ENCODE measurements around the gene DCP2.
A peak's percentile ranks its signal among the peaks of the same experiment; 100 is the strongest.

DCP2 gene

GRCh38 chr5:112976432-112977309 is at the start of gene DCP2:
Gene DCP2 (plus strand): TSS chr5:112976798. CDS start chr5:112976934, 136 bp downstream.
- H3K27me3 ChIP-seq (ENCODE audit: low read depth, low read length) = no peaks in the 10 kb centered on the region
- peak within 1 kb of the TSS; percentile 88 for H3K27ac ChIP-seq (ENCODE audit: low read length)
- H3K36me3 ChIP-seq (ENCODE audit: control insufficient read depth in 1 of 2, insufficient read depth in 2 of 2, low read length in 2 of 2) = no peaks in the 10 kb centered on the region
- H3K4me3 ChIP-seq (ENCODE audit: low read depth in 1 of 2, low read length in 2 of 2) = peak within 1 kb of the TSS; percentile 94
- H3K9me3 ChIP-seq (ENCODE audit: control insufficient read depth in 1 of 2, low read length in 2 of 2) = no peaks in the 10 kb centered on the region
- peaks cover 4 to 33% of the 10 kb centered on the region in 2 donors for H3K4me1 ChIP-seq (ENCODE audit: control insufficient read depth in 1 of 2, insufficient read depth in 2 of 2, low read length in 2 of 2)

GRCh38 chr5:112929336-112930081 is 47.1 kb upstream of the DCP2 start:
- H3K36me3 ChIP-seq (ENCODE audit: control insufficient read depth in 1 of 2, insufficient read depth in 2 of 2, low read length in 2 of 2) = no peaks in the 10 kb centered on the region
- no peak overlapping the region for H3K4me3 ChIP-seq (ENCODE audit: low read depth in 1 of 2, low read length in 2 of 2)
- no peaks in the 10 kb centered on the region for H3K27me3 ChIP-seq (ENCODE audit: low read depth, low read length)
- no peak overlapping the region for H3K27ac ChIP-seq (ENCODE audit: low read length)
- no peaks in the 10 kb centered on the region for H3K9me3 ChIP-seq (ENCODE audit: control insufficient read depth in 1 of 2, low read length in 2 of 2)
- no peaks in the 10 kb centered on the region for H3K4me1 ChIP-seq (ENCODE audit: control insufficient read depth in 1 of 2, insufficient read depth in 2 of 2, low read length in 2 of 2)

GRCh38 chr5:112930082-112930344 is 46.6 kb upstream of the DCP2 start:
- Histone ChIP-seq H3K27ac (ENCODE audit: low read length) (no peak overlapping the region), H3K4me3 (ENCODE audit: low read depth in 1 of 2, low read length in 2 of 2) (no peak overlapping the region), H3K4me1 (ENCODE audit: control insufficient read depth in 1 of 2, insufficient read depth in 2 of 2, low read length in 2 of 2) (no peaks in the 10 kb centered on the region), H3K36me3 (ENCODE audit: control insufficient read depth in 1 of 2, insufficient read depth in 2 of 2, low read length in 2 of 2) (no peaks in the 10 kb centered on the region), H3K9me3 (ENCODE audit: control insufficient read depth in 1 of 2, low read length in 2 of 2) (no peaks in the 10 kb centered on the region), H3K27me3 (ENCODE audit: low read depth, low read length) (no peaks in the 10 kb centered on the region)

- no peaks in the 10 kb centered on the region for H3K9me3 ChIP-seq (ENCODE audit: control insufficient read depth in 1 of 2, low read length in 2 of 2)
- H3K27ac ChIP-seq (ENCODE audit: low read length) = no peak overlapping the region
- no peaks in the 10 kb centered on the region for H3K36me3 ChIP-seq (ENCODE audit: control insufficient read depth in 1 of 2, insufficient read depth in 2 of 2, low read length in 2 of 2)
- H3K4me1 ChIP-seq (ENCODE audit: control insufficient read depth in 1 of 2, insufficient read depth in 2 of 2, low read length in 2 of 2) = no peaks in the 10 kb centered on the region
- no peaks in the 10 kb centered on the region for H3K27me3 ChIP-seq (ENCODE audit: low read depth, low read length)
- no peak overlapping the region for H3K4me3 ChIP-seq (ENCODE audit: low read depth in 1 of 2, low read length in 2 of 2)
These were observed 45.1 kb upstream of the DCP2 start for GRCh38 chr5:112931473-112931872.

GRCh38 chr5:112933105-112933504 is 43.5 kb upstream of the DCP2 start:
- H3K27me3 ChIP-seq (ENCODE audit: low read depth, low read length) = no peaks in the 10 kb centered on the region
- H3K36me3 ChIP-seq (ENCODE audit: control insufficient read depth in 1 of 2, insufficient read depth in 2 of 2, low read length in 2 of 2) = no peaks in the 10 kb centered on the region
- H3K4me1 ChIP-seq (ENCODE audit: control insufficient read depth in 1 of 2, insufficient read depth in 2 of 2, low read length in 2 of 2) = no peaks in the 10 kb centered on the region
- H3K4me3 ChIP-seq (ENCODE audit: low read depth in 1 of 2, low read length in 2 of 2) = no peak overlapping the region
- no peaks in the 10 kb centered on the region for H3K9me3 ChIP-seq (ENCODE audit: control insufficient read depth in 1 of 2, low read length in 2 of 2)
- H3K27ac ChIP-seq (ENCODE audit: low read length) = no peak overlapping the region

GRCh38 chr5:112933651-112934365 is 42.8 kb upstream of the DCP2 start:
- Histone ChIP-seq H3K27me3 (ENCODE audit: low read depth, low read length) (no peaks in the 10 kb centered on the region), H3K4me3 (ENCODE audit: low read depth in 1 of 2, low read length in 2 of 2) (no peak overlapping the region), H3K36me3 (ENCODE audit: control insufficient read depth in 1 of 2, insufficient read depth in 2 of 2, low read length in 2 of 2) (no peaks in the 10 kb centered on the region), H3K4me1 (ENCODE audit: control insufficient read depth in 1 of 2, insufficient read depth in 2 of 2, low read length in 2 of 2) (no peaks in the 10 kb centered on the region), H3K27ac (ENCODE audit: low read length) (no peak overlapping the region), H3K9me3 (ENCODE audit: control insufficient read depth in 1 of 2, low read length in 2 of 2) (no peaks in the 10 kb centered on the region)

GRCh38 chr5:112934366-112934663 is 42.3 kb upstream of the DCP2 start:
- no peak overlapping the region for H3K4me3 ChIP-seq (ENCODE audit: low read depth in 1 of 2, low read length in 2 of 2)
- no peaks in the 10 kb centered on the region for H3K27me3 ChIP-seq (ENCODE audit: low read depth, low read length)
- no peaks in the 10 kb centered on the region for H3K4me1 ChIP-seq (ENCODE audit: control insufficient read depth in 1 of 2, insufficient read depth in 2 of 2, low read length in 2 of 2)
- no peaks in the 10 kb centered on the region for H3K36me3 ChIP-seq (ENCODE audit: control insufficient read depth in 1 of 2, insufficient read depth in 2 of 2, low read length in 2 of 2)
- no peak overlapping the region for H3K27ac ChIP-seq (ENCODE audit: low read length)
- no peaks in the 10 kb centered on the region for H3K9me3 ChIP-seq (ENCODE audit: control insufficient read depth in 1 of 2, low read length in 2 of 2)

- H3K36me3 ChIP-seq (ENCODE audit: control insufficient read depth in 1 of 2, insufficient read depth in 2 of 2, low read length in 2 of 2) = no peaks in the 10 kb centered on the region
- no peaks in the 10 kb centered on the region for H3K27me3 ChIP-seq (ENCODE audit: low read depth, low read length)
- H3K4me1 ChIP-seq (ENCODE audit: control insufficient read depth in 1 of 2, insufficient read depth in 2 of 2, low read length in 2 of 2) = no peaks in the 10 kb centered on the region
- no peaks in the 10 kb centered on the region for H3K9me3 ChIP-seq (ENCODE audit: control insufficient read depth in 1 of 2, low read length in 2 of 2)
- H3K27ac ChIP-seq (ENCODE audit: low read length) = no peak overlapping the region
- H3K4me3 ChIP-seq (ENCODE audit: low read depth in 1 of 2, low read length in 2 of 2) = no peak overlapping the region
These were observed 40.9 kb upstream of the DCP2 start for GRCh38 chr5:112935675-112936074.

- no peaks in the 10 kb centered on the region for H3K27me3 ChIP-seq (ENCODE audit: low read depth, low read length)
- H3K4me3 ChIP-seq (ENCODE audit: low read depth in 1 of 2, low read length in 2 of 2) = no peak overlapping the region
- no peaks in the 10 kb centered on the region for H3K4me1 ChIP-seq (ENCODE audit: control insufficient read depth in 1 of 2, insufficient read depth in 2 of 2, low read length in 2 of 2)
- no peaks in the 10 kb centered on the region for H3K9me3 ChIP-seq (ENCODE audit: control insufficient read depth in 1 of 2, low read length in 2 of 2)
- H3K27ac ChIP-seq (ENCODE audit: low read length) = no peak overlapping the region
- no peaks in the 10 kb centered on the region for H3K36me3 ChIP-seq (ENCODE audit: control insufficient read depth in 1 of 2, insufficient read depth in 2 of 2, low read length in 2 of 2)
These were observed 38.3 kb upstream of the DCP2 start for GRCh38 chr5:112938286-112938685.

- Histone ChIP-seq H3K27ac (ENCODE audit: low read length) (no peak overlapping the region), H3K9me3 (ENCODE audit: control insufficient read depth in 1 of 2, low read length in 2 of 2) (no peaks in the 10 kb centered on the region), H3K4me1 (ENCODE audit: control insufficient read depth in 1 of 2, insufficient read depth in 2 of 2, low read length in 2 of 2) (no peaks in the 10 kb centered on the region), H3K4me3 (ENCODE audit: low read depth in 1 of 2, low read length in 2 of 2) (no peak overlapping the region), H3K27me3 (ENCODE audit: low read depth, low read length) (no peaks in the 10 kb centered on the region), H3K36me3 (ENCODE audit: control insufficient read depth in 1 of 2, insufficient read depth in 2 of 2, low read length in 2 of 2) (no peaks in the 10 kb centered on the region)
These were observed 35.9 kb upstream of the DCP2 start for GRCh38 chr5:112940670-112941069.

- no peak overlapping the region for H3K4me3 ChIP-seq (ENCODE audit: low read depth in 1 of 2, low read length in 2 of 2)
- no peaks in the 10 kb centered on the region for H3K36me3 ChIP-seq (ENCODE audit: control insufficient read depth in 1 of 2, insufficient read depth in 2 of 2, low read length in 2 of 2)
- no peaks in the 10 kb centered on the region for H3K9me3 ChIP-seq (ENCODE audit: control insufficient read depth in 1 of 2, low read length in 2 of 2)
- no peaks in the 10 kb centered on the region for H3K4me1 ChIP-seq (ENCODE audit: control insufficient read depth in 1 of 2, insufficient read depth in 2 of 2, low read length in 2 of 2)
- no peaks in the 10 kb centered on the region for H3K27me3 ChIP-seq (ENCODE audit: low read depth, low read length)
- no peak overlapping the region for H3K27ac ChIP-seq (ENCODE audit: low read length)
These were observed 28.1 kb upstream of the DCP2 start for GRCh38 chr5:112948458-112948857.
